Measurements from ENCODE around the gene CACNA1B.

The CACNA1B gene

DNA sequence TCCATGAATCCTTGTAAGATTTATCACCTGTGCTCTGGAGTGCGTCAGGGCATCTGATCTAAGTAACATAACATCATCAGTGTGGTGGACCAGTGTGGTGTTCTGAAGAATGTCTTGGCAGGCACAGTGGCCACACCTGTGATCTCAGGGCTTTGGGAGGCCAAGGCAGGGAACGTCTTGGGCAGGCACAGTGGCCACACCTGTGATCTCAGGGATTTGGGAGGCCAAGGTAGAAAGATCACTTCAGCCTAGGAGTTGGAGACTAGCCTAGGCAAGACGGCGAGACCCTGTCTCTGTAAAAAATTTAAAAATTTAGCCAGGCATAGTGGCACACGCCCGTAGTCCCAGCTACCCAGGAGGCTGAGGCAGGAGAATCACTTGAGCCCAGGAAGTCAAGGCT, 185.5 kb downstream of the CACNA1B start:
- DNase-seq (ENCODE audit: insufficient read length, low spot score) (no peak), FAIRE-seq (no peak)
- no peak for TF ChIP-seq POLR2AphosphoS5 (IDR thresholded peaks at IDR 0.05; ENCODE audit: low read depth, low read length)
- no peak for TF ChIP-seq POLR2A (IDR thresholded peaks at IDR 0.05; ENCODE audit: low read depth, low read length)
- no peak for TF ChIP-seq TAF1 (IDR thresholded peaks at IDR 0.05; ENCODE audit: low read depth, low read length)
- TF ChIP-seq POU2F2 (IDR thresholded peaks at IDR 0.05; ENCODE audit: low read depth, low read length), result no peak
- no peak for TF ChIP-seq PAX5 (IDR thresholded peaks at IDR 0.05; ENCODE audit: insufficient read depth, low read length, severe bottlenecking)
- TF ChIP-seq SPI1 (IDR thresholded peaks at IDR 0.05; ENCODE audit: low read depth, low read length), result no peak

DNA sequence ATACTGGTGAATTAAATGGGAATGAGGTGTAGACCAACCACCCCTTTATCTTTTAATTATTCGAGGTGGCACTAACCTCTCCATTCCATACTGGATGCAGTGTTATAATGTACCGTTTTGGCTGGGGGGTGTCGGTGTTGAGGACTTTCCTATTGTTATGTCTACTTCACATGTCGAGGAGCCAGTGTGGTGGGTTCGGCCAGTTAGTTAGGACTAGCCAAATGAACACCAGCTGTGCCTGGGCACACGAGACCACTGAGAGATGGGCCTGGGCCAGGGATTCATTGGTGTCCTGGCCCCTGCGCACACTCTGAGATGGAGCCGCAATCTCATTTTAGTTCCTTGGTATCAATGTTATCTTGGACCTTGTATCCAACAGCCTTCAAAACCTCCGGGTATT, 186.2 kb downstream of the CACNA1B start:
- DNase-seq (ENCODE audit: insufficient read length, low spot score) (no peak), FAIRE-seq (no peak)
- TF ChIP-seq POLR2AphosphoS5 (IDR thresholded peaks at IDR 0.05; ENCODE audit: low read depth, low read length) (no peak), PAX5 (IDR thresholded peaks at IDR 0.05; ENCODE audit: insufficient read depth, low read length, severe bottlenecking) (no peak), SPI1 (IDR thresholded peaks at IDR 0.05; ENCODE audit: low read depth, low read length) (no peak), POU2F2 (IDR thresholded peaks at IDR 0.05; ENCODE audit: low read depth, low read length) (no peak), POLR2A (IDR thresholded peaks at IDR 0.05; ENCODE audit: low read depth, low read length) (no peak), TAF1 (IDR thresholded peaks at IDR 0.05; ENCODE audit: low read depth, low read length) (no peak)

- FAIRE-seq, result no peak
- TF ChIP-seq POLR2A (IDR thresholded peaks at IDR 0.05; ENCODE audit: low read depth, low read length) (no peak), POU2F2 (IDR thresholded peaks at IDR 0.05; ENCODE audit: low read depth, low read length) (no peak), SPI1 (IDR thresholded peaks at IDR 0.05; ENCODE audit: low read depth, low read length) (no peak), TAF1 (IDR thresholded peaks at IDR 0.05; ENCODE audit: low read depth, low read length) (no peak), POLR2AphosphoS5 (IDR thresholded peaks at IDR 0.05; ENCODE audit: low read depth, low read length) (no peak), PAX5 (IDR thresholded peaks at IDR 0.05; ENCODE audit: insufficient read depth, low read length, severe bottlenecking) (no peak)
- DNase-seq (ENCODE audit: insufficient read length, low spot score), result no peak
Observed at GRCh38 chr9:138064547-138064946, 187.0 kb downstream of the CACNA1B start.

DNA sequence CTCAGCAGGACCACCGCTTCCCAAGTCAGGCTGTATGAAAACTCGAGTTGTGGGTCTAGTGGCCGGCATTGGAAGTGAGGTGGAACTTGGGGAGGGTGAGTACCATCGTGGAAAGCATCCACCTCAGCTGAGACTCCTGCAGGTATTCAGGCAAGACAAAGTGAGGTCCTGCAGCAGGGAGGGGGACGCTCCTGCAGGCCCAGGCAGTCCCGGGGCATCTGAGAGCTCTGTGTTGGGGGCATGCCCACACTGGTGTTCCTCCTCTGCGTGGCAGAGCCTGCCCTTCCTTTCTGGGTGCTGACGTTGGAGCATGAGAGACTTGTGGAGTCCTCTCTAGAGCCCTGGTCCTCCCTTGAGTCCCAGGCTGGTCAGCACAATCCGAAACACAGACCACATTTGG, 187.7 kb downstream of the CACNA1B start:
- FAIRE-seq (no peak), DNase-seq (ENCODE audit: insufficient read length, low spot score) (no peak)
- TF ChIP-seq SPI1 (IDR thresholded peaks at IDR 0.05; ENCODE audit: low read depth, low read length) (no peak), PAX5 (IDR thresholded peaks at IDR 0.05; ENCODE audit: insufficient read depth, low read length, severe bottlenecking) (no peak), POU2F2 (IDR thresholded peaks at IDR 0.05; ENCODE audit: low read depth, low read length) (no peak), TAF1 (IDR thresholded peaks at IDR 0.05; ENCODE audit: low read depth, low read length) (no peak), POLR2A (IDR thresholded peaks at IDR 0.05; ENCODE audit: low read depth, low read length) (no peak), POLR2AphosphoS5 (IDR thresholded peaks at IDR 0.05; ENCODE audit: low read depth, low read length) (no peak)

DNA sequence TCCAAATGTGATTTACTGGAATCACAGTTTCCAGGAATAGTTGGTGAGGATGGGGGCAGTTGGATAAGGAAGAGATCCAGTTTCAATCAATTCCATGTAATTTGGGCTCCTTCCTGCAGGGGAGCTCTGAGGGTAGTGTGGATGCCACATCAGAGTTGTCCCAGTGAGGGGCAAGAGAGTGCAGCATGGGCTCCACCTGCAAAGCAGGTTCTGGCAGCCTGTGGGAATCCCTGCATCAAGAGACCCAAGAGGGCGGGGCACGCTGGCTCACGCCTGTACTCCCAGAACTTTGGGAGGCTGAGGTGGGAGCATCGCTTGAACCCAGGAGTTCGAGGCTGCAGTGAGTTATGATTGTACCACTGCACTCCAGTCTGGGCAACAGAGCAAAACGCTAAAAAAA, 188.5 kb downstream of the CACNA1B start:
- FAIRE-seq, result no peak
- TF ChIP-seq POU2F2 (IDR thresholded peaks at IDR 0.05; ENCODE audit: low read depth, low read length) (no peak), SPI1 (IDR thresholded peaks at IDR 0.05; ENCODE audit: low read depth, low read length) (no peak), PAX5 (IDR thresholded peaks at IDR 0.05; ENCODE audit: insufficient read depth, low read length, severe bottlenecking) (no peak), POLR2A (IDR thresholded peaks at IDR 0.05; ENCODE audit: low read depth, low read length) (no peak), POLR2AphosphoS5 (IDR thresholded peaks at IDR 0.05; ENCODE audit: low read depth, low read length) (no peak), TAF1 (IDR thresholded peaks at IDR 0.05; ENCODE audit: low read depth, low read length) (no peak)
- no peak for DNase-seq (ENCODE audit: insufficient read length, low spot score)

- TF ChIP-seq SPI1 (IDR thresholded peaks at IDR 0.05; ENCODE audit: low read depth, low read length), result no peak
- no peak for TF ChIP-seq POU2F2 (IDR thresholded peaks at IDR 0.05; ENCODE audit: low read depth, low read length)
- no peak for TF ChIP-seq PAX5 (IDR thresholded peaks at IDR 0.05; ENCODE audit: insufficient read depth, low read length, severe bottlenecking)
- no peak for TF ChIP-seq TAF1 (IDR thresholded peaks at IDR 0.05; ENCODE audit: low read depth, low read length)
- DNase-seq (ENCODE audit: insufficient read length, low spot score) (no peak), FAIRE-seq (no peak)
Observed at GRCh38 chr9:138067613-138068367, 190.2 kb downstream of the CACNA1B start.

DNA sequence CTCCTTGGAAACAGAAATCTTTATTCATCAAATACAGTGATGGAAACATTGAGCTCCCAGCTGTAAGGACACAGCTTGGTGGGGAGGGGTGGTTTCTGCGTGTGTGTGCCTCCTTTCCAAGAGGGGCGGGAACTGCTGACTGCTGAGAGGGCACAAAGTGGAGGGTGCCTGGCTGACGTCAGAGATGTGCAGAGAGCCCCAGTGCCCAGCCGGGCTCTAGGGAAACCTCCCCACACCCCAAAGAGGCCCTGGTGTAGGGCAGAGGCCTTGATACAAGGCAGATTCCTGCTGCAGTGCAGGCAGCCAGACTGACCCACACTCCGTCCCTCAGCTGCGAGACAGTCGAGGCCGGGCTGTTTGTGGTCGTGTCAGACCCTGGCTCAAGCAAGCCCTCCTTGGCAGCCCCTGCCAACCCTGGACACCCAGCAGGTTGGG, 191.0 kb downstream of the CACNA1B start:
- TF ChIP-seq SPI1 (IDR thresholded peaks at IDR 0.05; ENCODE audit: low read depth, low read length), result no peak
- TF ChIP-seq PAX5 (IDR thresholded peaks at IDR 0.05; ENCODE audit: insufficient read depth, low read length, severe bottlenecking), result no peak
- no peak for TF ChIP-seq POU2F2 (IDR thresholded peaks at IDR 0.05; ENCODE audit: low read depth, low read length)
- no peak for TF ChIP-seq POLR2AphosphoS5 (IDR thresholded peaks at IDR 0.05; ENCODE audit: low read depth, low read length)
- FAIRE-seq (no peak), DNase-seq (ENCODE audit: insufficient read length, low spot score) (no peak)

GRCh38 chr9:138069731-138070456, 192.3 kb downstream of the CACNA1B start:
- DNase-seq (ENCODE audit: insufficient read length, low spot score), result no peak

GRCh38 chr9:138070815-138071214, 193.2 kb downstream of the CACNA1B start:
- TF ChIP-seq POLR2A (IDR thresholded peaks at IDR 0.05; ENCODE audit: low read depth, low read length) (no peak), POLR2AphosphoS5 (IDR thresholded peaks at IDR 0.05; ENCODE audit: low read depth, low read length) (no peak), PAX5 (IDR thresholded peaks at IDR 0.05; ENCODE audit: insufficient read depth, low read length, severe bottlenecking) (no peak), POU2F2 (IDR thresholded peaks at IDR 0.05; ENCODE audit: low read depth, low read length) (no peak), TAF1 (IDR thresholded peaks at IDR 0.05; ENCODE audit: low read depth, low read length) (no peak), SPI1 (IDR thresholded peaks at IDR 0.05; ENCODE audit: low read depth, low read length) (no peak)
- FAIRE-seq (no peak), DNase-seq (ENCODE audit: insufficient read length, low spot score) (peak; percentile 5)

More at GRCh38 chr9:138069731-138070456, 192.3 kb downstream of the CACNA1B start:
- no peak for FAIRE-seq
- TF ChIP-seq POU2F2 (IDR thresholded peaks at IDR 0.05; ENCODE audit: low read depth, low read length) (no peak), TAF1 (IDR thresholded peaks at IDR 0.05; ENCODE audit: low read depth, low read length) (no peak), SPI1 (IDR thresholded peaks at IDR 0.05; ENCODE audit: low read depth, low read length) (no peak), PAX5 (IDR thresholded peaks at IDR 0.05; ENCODE audit: insufficient read depth, low read length, severe bottlenecking) (no peak), POLR2A (IDR thresholded peaks at IDR 0.05; ENCODE audit: low read depth, low read length) (no peak), POLR2AphosphoS5 (IDR thresholded peaks at IDR 0.05; ENCODE audit: low read depth, low read length) (no peak)

Measured in GM12891 (cell line).